Measurements from ENCODE around the gene ADD1.

ADD1 gene

DNA sequence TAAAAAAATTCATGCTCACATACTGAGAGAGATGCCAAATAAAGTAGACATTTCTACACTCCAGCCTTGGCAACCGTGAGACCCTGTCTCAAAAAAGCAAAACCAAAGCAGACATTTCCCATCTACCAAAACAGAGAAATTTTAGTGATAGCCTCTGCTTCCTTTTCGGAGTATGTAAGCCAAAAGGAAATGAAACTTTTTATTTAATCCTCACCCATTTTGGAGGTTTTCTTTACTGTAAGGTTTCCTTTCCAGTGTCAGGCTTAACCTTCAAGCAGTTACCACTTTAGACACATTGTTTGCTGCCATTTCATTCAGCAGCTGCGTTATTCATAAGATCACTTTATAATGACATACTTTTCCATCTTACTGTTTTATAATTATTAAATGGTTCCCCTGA is 15.9 kb downstream of the ADD1 start:
- no peak for DNase-seq (ENCODE audit: low read depth)

DNA sequence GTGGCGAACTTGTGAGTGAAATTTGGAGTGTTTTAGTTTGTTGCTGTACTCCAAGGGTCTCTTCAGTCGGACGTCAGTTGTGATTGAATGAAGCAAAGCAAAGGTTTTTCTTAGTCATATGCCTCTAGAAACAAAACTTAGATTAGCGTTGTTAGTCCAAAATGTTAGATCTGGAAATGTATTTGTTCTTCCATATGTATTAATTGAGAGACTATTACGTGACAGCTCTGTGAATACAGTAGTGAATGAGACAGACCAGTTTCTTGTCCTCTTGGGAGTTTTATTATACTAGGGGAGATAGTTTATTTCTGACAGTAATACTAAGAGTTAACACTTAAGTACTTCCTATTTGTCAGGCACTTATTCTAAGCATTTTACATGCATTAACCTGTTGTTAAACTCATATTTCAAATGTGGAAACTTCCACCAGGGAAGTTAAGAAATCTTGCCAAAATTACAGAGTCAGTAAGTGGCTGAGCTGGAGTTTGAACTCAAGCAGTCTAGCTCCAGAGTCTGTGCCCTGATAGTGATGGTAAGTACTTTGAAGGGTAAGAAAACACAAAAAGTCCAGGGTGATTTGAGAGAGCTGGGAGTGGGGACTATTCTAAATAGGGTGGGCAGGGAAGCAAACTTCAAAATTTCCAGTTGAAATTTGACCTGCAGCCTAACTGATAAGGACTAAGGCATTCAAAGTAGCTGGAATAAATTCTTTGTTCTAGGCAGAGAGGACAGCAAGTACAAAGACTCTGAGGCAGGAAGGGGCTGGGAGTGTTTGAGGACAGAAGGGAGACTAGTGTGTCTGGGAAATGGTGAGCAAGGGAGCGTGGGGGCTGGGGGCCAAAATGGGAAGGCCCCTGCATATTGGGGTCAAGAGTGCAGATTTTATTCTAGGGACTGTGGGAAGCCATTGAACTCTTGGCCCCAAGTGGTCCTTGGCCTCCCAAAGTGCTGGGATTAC is 17.0 kb downstream of the ADD1 start:
- DNase-seq (ENCODE audit: low read depth): no peak

DNA sequence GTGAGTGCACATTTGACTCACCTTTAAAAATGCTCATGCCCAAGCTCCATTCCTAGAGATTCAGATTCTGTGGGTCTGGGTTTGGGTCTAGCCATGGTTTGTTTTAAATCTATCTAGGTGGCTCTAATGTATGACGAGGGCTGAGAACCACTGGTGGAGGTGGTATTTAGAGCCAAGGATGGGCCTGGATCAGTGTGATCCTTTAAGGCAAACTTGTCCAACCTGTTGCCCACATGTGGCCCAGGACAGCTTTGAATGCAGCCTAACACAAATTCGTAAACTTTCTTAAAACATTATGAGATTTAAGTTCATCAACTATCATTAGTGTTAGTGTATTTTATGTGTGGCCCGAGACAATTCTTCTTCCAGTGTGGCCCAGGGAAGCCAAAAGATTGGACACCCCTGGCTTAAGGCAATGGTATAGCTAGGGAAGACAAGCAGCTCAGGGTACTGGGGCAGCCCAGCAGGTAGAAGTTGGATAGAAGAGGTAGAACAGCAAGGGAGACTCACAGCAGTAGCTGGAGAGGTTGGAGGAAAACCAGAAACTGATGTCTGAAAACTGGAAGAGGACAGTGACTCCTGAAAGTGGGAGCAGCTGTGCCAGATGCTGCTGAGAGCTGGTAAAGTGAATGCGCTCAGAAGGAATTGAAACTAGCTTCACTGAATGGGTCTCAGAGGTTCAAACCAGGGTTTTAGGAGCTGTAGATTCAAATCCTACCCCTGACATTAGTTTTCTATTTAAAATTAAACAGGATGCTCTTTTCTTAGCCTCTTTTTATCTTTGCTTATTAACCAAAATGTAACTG is 18.2 kb downstream of the ADD1 start:
- no peak for DNase-seq (ENCODE audit: low read depth)

DNA sequence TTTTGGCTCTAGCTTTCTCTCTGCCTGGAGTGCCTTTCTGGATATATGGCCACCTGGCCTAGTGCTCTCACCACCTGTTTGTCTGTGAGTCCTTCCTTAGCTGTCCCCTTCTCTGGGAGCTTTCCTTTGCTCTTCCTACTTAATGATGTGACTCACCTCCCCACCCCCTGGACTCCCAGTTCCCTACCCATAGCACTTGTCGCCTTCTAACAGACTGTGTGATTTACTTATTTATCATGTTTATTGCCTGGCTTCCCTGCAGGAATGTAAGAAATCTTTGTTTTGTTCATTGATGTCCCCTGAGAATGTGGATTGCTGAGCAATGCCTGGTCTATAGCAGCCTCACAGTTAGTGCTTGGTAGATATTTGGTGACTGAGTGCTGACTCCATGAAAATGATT is 18.9 kb downstream of the ADD1 start:
- DNase-seq (ENCODE audit: low read depth): no peak

DNA sequence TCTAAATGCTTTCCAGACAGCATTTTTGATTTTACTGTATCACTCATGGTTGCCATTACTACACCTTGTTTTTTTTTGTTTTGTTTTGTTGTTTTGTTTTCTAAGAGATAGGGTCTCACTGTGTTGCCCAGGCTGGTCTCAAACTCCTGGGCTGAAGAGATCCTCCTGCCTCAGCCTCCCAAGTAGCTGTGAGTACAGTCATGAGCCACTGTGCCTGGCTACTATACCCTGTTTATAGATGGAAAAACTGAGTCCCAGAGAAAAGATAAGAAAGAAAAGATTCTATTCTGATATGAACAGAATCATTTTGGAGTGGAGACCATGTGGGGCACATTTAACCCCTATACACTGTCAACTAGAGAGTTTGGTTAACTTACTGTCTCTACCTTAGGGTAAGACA is 20.0 kb downstream of the ADD1 start:
- DNase-seq (ENCODE audit: low read depth): no peak

DNA sequence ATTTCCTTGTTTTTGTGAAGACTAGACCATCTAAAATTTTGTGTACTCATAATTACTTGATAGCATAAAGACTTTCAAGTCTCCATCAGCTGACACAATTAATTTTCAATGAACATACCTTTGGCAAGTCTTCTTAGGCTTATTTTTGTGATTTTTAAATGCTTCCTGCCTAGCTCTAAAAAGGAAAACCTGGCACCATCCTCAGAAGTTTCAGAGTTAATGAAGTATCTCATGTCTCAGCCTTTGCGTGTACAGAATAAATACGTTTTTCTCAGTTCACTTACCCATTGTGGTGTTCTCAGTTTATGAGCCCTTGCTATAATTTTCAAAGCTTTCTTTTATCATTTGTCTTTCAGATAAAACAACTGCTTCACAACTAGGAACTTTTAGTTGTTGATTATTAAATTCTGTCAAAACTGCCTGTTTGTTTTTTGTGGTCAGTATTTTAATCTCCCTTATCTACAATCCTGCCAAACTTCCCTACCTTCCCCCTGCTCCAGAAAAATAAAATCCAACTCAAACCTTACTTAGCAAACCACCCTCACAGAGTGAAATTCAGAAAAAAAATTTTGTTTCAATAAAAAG is 21.6 kb downstream of the ADD1 start:
- DNase-seq (ENCODE audit: low read depth): no peak

DNA sequence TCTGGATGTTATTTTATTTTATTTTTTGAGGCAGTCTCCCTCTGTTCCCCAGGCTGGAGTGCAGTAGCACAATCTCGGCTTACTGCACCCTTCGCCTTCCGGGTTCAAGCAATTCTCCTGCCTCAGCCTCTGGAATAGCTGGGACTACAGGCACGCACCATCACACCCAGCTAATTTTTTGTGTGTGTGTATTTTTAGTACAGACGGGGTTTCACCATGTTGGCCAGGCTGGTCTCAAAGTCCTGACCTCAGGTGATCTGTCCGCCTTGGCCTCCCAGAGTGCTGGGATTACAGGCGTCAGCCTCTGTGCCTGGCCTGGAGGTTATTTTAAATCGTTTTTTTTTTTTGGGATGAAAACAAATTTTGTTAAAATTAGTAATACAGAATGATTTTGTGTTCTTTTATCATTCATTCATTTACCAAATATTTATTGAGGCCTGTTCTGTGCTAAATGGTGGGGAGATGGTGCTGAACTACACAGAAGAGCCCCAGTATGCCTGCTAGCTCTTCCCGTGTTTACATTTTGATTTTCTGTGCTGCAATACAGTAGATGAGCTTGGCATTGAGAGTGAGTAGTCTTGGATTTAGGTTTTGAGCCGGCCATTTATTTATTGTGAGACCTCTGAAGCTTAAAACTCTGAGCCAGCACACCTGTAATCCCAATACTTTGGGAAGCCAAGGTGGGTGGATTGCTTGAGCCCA is 22.7 kb downstream of the ADD1 start:
- no peak for DNase-seq (ENCODE audit: low read depth)

DNA sequence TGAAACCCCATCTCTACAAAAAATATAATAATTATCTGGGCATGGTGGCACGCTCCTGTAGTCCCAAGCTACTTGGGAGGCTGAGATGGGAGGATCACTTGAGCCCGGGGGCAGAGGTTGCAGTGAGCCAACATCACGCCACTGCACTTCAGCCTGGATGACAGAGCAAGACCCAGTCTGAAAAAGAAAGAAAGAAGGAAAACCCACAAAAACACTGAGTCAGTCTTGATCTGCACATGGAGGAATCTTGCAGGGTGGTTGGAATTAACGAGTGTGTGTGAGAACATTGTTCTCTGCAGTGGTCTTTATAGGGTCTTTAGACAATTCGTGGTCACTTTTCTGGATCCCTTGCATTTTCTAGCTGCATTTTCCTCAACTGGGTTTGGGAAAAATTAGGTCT is 23.2 kb downstream of the ADD1 start:
- DNase-seq (ENCODE audit: low read depth): no peak

DNA sequence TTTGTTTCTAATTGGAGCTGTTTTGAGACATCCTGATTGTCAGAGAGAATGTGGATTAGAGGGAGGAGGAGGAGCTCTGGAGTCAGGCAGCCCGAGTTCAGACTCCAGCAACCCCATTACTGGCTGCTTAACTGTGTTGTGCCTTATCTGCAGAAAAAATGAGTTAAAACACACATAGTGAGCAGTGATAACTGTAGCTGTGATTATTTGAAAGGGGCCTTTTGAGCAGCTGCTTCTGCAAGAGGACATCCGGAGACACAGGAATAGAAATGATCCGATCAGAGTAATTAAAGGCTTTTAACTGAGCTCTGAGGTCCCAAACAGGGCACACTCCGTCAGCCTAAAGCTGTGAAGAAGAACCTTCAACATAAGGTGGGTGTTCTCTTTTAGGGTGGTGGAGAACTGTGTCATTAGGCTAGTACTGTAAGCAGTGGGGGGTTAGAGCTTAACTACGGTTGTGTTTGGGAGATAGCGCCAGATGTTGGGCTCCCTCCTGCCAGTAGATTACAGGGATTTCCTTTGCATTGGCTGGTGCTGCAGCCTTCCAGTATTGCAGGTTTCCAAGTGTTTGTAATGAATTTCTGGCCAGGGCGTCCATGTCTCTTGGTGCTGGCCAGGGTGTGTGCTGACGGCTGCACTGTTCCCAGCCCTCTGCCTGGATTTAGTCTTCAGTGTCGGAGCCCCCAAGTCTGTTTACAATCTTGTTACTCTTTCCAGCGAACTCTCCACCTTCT is 24.3 kb downstream of the ADD1 start:
- no peak for DNase-seq (ENCODE audit: low read depth)

DNA sequence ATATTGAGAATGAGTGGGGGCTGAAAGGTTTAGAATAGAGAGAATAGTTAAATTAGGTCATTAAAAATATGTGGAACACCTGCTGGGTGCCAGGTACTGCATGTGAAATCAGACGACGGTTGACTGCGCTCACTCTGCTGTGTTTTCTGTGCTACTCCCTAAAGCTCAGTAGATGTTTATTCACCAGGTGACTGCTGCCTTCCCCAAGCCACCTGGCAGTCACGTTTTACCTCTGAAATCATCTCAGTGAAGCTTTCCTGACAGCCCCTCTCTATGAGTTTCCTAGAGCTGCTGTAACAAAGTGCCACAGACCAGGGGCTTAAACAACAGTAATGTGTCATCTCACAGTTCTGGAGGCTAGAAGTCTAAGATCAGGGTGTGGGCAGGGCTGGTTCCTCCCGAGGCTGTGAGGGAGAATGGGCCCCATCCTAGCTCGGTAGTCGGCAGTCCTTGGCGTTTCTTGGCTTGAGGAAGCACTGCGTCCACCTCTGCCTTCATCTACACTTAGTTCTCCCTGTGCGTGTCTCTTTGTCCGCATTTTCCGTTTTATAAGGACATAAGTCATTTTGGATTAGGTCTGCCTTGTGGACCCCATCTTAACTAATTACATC is 25.3 kb downstream of the ADD1 start:
- no peak for DNase-seq (ENCODE audit: low read depth)

DNA sequence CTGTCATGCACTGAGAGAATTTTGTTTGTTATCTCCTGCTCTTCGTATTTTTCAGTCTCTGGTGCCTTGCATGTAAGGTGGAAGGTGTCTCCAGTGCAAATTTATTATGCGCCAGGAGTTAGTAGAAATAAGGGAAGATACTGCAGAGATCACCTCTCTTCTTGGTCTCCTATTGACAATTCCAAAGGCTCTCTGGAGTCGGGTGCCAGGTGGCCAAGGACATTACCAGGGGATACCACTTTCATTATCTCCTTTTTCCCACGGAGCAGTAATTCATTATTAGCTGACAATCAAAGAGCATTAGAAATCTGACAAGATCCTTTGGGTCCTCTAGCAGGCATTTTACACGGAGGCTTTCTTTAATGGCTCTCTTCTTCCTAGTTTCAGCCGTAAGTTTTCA is 26.0 kb downstream of the ADD1 start:
- no peak for DNase-seq (ENCODE audit: low read depth)

DNA sequence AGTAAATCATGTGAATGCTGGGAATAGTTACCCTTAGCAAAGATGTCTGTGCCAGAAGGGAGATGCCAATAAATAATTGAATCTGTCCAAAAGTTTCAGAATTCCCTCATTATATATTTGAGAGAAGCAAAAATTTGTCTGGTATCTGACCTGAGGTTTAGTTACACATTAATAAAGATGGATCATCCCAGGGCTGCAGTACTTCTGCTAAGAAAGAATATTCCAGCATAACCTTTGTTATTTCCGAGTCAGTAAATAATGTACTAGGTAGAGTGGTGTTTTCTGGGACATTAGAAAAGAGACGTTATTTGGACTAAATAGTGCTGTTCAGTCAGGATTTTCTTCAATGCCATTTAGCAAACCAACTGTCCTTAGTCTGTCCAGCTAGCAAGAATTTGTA is 26.4 kb downstream of the ADD1 start:
- no peak for DNase-seq (ENCODE audit: low read depth)

DNA sequence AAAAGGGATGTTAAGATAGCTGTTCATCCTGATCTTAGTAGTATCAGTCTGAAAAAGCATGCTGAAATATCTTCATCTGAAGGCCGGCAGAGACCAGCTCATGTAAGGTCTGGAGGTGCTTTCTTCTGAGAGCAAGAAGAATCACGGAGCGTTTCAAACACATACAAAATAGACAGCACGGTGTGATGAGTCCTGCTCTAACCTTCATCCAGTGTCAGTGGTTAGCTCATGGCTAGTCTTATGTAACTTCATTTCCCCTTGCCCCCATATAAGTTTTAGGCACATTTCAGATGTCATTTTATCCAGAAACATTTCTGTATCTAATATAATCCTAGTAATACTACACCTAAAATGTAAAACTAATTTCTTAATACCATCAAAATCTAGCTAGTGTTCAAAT is 27.8 kb downstream of the ADD1 start:
- DNase-seq (ENCODE audit: low read depth): no peak

DNA sequence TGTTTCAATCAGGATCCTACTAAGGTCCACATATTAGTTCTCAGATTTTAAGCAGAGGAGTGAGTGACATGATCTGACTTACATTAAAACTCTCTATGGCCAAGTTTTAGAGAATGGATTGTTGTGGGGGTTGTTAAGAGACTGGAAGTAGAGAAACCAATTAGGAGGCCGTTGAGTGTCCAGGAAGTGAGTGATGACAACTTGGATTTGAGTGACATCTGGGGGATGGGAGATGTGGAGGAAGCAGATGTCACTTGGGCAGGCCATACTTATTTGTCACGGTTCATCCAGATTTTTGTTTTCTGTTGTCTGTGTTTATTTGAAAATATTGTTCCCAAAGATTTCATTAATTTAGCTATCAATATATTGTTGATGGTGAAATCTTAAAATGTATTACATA is 28.3 kb downstream of the ADD1 start:
- DNase-seq (ENCODE audit: low read depth): no peak

DNA sequence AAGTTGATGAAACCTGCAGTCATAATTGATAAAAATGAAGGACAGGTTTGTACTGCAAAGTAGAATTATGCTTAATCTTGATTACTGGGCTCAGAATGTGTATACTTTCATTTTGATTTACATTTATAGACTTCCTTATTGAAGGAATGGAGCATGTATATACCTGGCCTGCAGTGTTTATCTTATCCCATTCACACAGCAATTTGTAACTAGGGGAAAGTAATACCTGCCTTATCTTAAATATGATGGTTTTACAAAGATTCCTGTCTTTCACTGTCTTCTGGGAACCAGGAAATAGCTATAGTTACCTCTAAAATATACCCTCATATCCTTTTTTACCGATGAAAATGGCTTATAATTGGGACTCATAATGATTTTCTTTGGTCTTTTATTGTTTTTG is 29.7 kb downstream of the ADD1 start:
- no peak for DNase-seq (ENCODE audit: low read depth)

DNA sequence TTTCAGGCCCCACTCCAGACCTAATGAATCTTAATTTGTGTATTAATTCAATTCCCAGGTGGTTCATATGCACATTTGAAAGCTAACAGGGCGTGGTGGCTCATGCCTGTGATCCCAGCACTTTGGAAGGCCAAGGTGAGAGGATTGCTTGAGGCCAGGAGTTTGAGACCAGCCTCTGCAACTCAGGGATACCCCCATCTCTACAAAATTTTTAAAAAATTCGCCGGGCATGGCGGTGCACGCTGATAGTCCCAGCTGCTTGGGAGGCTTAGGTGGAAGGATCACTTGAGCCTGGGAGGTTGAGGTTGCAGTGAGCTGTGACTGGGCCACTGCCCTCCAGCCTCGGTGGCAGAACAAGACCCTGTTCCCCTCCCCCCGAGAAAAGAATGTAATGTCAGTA is 31.2 kb downstream of the ADD1 start:
- no peak for DNase-seq (ENCODE audit: low read depth)

DNA sequence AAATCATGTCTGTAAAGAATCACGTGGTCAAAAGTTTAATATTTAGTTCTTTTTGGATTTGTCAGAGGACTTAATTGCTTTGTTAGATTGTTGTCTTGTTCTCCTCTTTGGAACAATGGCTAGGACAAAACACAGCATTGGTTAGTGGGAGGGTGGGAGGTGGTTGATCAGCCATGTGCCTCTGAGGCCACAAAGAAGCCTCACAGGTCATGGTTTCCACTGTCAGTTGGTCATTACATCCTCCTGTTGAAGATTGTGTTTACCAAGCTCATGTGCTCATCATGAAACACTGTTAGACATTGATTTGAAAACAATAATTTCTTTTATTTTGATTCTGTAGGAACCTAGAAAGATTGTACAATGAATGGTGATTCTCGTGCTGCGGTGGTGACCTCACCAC is 31.9 kb downstream of the ADD1 start:
- DNase-seq (ENCODE audit: low read depth): no peak

DNA sequence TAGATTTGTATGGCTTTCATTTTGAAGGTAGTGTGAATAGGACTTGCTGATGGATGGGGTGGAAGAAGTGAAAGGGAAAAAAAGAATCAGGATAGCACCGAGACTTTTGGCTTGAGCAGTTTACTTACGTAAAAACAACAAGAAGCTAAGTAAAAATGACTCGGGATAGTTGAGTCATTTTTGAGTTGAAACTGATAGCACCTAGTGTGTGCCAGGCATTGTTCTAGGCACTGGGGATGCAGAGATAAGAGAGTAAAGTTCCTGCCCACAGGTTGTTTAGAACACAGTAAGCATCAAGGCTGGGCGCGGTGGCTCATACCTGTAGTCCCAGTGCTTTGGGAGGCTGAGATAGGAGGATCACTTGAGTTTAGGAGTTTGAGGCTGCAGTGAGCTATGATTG is 34.7 kb downstream of the ADD1 start:
- DNase-seq (ENCODE audit: low read depth): no peak

DNA sequence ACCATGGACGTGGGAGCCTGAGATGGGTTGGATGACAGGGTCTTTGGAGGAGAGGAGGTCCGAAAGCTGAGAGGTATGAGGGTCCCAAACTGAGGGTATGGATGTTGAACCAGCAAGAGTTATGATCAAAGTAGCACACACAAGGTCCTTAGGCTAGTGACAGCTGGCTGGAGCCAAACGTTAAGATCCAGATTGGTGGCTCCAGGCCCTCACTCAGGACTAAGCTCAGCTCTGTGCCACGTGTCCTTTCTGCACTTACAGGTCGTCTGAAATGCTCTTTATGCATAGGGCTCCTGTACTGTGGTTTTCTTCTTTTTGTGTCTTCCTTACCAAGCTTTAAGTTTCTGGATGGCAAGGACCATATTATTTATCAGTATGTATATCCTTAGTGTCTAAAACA is 35.4 kb downstream of the ADD1 start:
- DNase-seq (ENCODE audit: low read depth): no peak

DNA sequence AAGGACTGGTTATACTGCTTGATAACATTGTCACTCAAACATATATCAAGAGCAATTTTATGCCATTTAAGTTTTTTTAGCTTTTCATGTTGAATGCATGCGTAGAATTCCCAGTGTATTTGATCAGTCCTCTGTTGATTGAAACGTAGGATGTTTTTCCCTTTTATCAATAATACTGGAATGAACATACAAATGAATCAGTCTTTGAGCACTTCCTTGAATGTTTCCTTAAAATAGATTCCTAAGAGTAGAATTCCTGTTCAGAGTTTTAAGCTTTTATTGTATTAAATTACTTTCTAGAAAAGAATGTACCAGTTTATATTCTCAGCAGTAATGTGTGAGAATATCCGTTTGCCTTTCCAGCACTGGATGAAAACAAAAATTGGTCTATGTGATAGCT is 37.8 kb downstream of the ADD1 start:
- no peak for DNase-seq (ENCODE audit: low read depth)

DNA sequence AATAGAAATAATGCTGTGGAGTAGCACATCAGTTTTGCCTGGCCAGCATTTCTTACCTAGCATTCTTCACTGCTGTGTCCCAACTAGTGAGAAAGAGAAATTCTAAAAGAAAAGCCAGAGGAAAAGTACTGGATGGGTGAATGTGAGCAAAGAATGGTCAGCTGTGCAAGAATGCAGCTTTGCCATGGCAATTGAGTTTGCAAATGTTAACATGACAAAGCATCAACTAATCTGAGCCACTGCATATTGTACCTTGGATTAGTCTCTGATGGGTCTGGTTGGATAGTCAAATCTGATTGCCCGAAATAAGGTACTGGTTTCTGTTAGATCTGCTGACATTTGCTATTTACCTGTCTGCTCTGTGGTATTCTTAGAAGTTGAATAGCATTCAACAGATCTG is 38.7 kb downstream of the ADD1 start:
- no peak for DNase-seq (ENCODE audit: low read depth)

All from activated T-helper 1 cell treated with Interleukin-2 at 50 U/mL for 16 hours (primary cell).